ENCODE measurements around the gene ABCB10. TPM values are rescaled to one million over a fixed set of nuclear protein-coding genes. Genes with fewer than 3 reads are reported as not detected.
"Not testable (repeated sequence)": the region's sequence is repeated elsewhere in the genome, so short reads cannot be mapped to it uniquely, and the experiment has no call there.

ABCB10 gene
- total RNA-seq, 2 experiments from 2014 or later = 29.8 to 31.1 TPM

DNA sequence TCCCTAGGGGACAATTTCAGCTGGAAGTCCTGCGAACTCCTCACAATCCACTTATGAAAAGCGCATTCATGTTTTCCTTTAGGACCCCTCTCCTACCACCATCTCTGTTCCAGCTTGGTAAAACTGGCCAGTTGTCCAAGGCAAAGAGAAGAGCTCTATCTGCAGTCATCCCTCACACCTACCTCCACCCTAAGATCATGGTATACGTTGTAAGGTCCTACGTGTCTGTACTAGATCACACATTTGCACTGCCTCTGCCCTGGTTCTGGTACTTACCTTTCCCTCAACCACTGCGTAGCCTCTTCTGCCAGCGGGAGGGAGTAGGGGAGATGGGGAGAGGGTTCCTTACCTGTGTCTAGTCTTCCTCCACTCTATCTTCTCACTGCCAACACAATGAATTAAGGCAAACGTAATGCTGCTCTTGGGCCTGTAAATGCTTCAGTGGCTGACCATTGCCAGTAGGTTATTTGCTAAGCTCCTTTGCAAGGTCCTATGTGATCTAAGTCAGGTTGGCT is 49.6 kb downstream of the ABCB10 start:
- ChIA-PET CTCF (interaction anchor here (1.0 to 2.5 kb wide), 3 partner anchors 50 to 254 kb away, joined by 3 to 14 read pairs (median 3); partner anchors contain the start of gene ABCB10), POLR2A (interaction anchor here (0.6 to 2.4 kb wide), 22 partner anchors 11 to 1022 kb away, joined by 3 to 24 read pairs (median 4); partner anchors contain the start of genes ABCB10, CCSAP and RAB4A)
- H3K27ac Mint-ChIP-seq = peak overlapping the region; percentile 89
- no peaks in the 10 kb centered on the region for H3K27me3 Mint-ChIP-seq
- peaks cover 4% of the 10 kb centered on the region for H3K36me3 Mint-ChIP-seq (ENCODE audit: low read depth)
- no peak for DNase-seq
- H3K4me3 Mint-ChIP-seq = peak overlapping the region; percentile 83
- H3K9me3 Mint-ChIP-seq = no peaks in the 10 kb centered on the region
- H3K4me1 Mint-ChIP-seq = peaks cover 35% of the 10 kb centered on the region

DNA sequence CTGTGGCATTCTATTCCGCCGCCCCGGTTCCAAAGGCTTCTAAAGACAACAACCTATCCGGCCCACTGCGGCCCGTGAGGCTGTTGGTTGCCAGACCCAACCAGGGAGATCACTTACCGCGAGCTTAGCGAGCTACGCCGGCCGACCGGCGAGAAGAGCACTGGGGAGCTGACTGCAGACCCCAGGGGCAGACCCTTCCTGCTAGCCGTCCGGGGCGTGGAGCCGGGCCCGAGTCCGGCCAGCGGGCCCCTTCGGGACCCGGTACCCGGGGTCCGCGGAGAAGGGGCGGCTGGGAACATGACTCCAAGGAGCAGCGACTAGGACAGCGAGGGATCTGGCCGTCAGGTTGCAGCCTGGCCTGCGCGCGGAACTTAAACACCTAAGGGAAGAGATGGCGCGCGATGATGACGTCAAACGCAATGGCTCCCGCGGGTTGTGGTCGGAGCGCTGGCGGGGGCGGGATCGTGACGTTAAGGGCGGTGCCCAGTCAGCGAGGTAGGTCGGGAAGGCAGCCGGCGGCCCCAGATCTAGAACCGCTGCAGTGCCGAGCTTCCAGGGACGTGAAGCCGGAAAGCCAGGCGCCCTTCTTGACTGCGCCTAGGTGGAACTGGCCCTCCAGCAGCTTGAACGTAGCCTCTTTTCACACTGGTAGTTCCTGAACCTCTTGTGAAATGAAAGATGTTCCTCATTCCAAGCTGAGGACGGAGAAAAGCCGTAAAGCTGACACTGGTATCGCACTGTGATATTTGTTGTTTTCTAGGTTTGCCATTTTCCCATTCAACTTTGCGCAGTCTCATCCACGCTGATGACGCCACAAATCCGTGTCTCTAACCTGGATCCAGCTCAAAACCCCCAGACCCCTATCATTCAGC is 50.3 kb downstream of the ABCB10 start, which contains the start of gene NUP133:
NUP133 (minus strand) TSS at position 391 of the 872 bp plus-strand sequence; CDS start at position 299, 92 bp downstream.
- Mint-ChIP-seq H3K4me3 (peak within 1 kb of the TSS; percentile 83), H3K27ac (peak within 1 kb of the TSS; percentile 89), H3K36me3 (ENCODE audit: low read depth) (peaks cover 4% of the 10 kb centered on the region), H3K9me3 (no peaks in the 10 kb centered on the region), H3K27me3 (no peaks in the 10 kb centered on the region), H3K4me1 (peaks cover 35% of the 10 kb centered on the region)
- peak; percentile 98 for DNase-seq
- CTCF ChIA-PET = interaction anchor here (1.0 to 2.5 kb wide), 7 partner anchors 13 to 803 kb away, joined by 3 to 14 read pairs (median 3); partner anchors contain the start of gene ABCB10
- POLR2A ChIA-PET = interaction anchor here (0.6 to 2.4 kb wide), 25 partner anchors 9 to 1532 kb away, joined by 3 to 24 read pairs (median 4); partner anchors contain the start of genes ABCB10, CCSAP, FAM89A and RAB4A

DNA sequence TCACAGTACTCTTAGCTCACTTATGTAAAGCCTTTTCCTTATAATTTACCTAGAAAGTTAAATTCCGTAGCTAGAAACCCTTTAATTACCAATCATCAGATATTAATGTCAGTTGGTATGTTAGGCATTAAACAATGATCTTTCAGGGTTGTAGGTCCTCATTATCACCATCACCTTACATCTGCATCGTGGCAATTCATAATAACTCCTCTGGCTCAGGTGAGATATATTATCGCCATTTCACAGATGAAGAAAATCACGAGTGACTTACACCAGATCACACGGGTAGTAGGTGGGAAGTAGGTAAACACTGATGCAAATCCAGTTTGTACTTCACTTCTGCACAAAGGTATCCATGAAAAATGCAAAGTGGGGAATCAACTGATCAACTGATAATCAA is 51.0 kb downstream of the ABCB10 start:
- H3K4me1 Mint-ChIP-seq = peaks cover 35% of the 10 kb centered on the region

DNA sequence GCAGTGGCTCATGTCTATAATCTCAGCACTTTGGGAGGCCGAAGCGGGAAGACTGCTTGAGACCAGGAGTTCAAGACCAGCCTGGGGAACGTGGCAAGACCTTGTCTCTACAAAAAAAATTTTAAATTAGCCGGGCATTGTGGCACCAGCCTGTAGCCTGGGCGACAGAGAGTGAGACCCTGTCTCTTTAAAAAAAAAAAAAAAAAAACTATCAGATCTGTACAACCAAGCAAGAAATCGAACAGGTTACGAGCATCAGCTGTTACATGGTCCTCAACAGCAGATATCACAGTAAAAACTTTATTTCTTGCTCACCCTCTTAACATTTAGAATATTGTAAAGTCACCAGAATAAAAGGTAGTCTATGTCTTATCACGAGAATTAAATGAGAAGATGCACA is 51.9 kb downstream of the ABCB10 start:
- Mint-ChIP-seq H3K27ac (peak overlapping the region; percentile 26), H3K4me1 (peaks cover 35% of the 10 kb centered on the region), H3K9me3 (no peaks in the 10 kb centered on the region), H3K27me3 (no peaks in the 10 kb centered on the region), H3K4me3 (peak overlapping the region; percentile 83), H3K36me3 (ENCODE audit: low read depth) (peaks cover 8% of the 10 kb centered on the region)
- POLR2A ChIA-PET = no interaction called here
- no peak for DNase-seq
- CTCF ChIA-PET = interaction anchor here (1.1 kb wide), 1 partner anchor 8 kb away, joined by 3 read pairs; no protein-coding TSS in a partner anchor

More for the DNA sequence above, 51.0 kb downstream of the ABCB10 start:
- CTCF ChIA-PET = interaction anchor here (1.0 to 2.5 kb wide), 5 partner anchors 12 to 804 kb away, joined by 3 to 14 read pairs (median 3); partner anchors contain the start of gene ABCB10
- Mint-ChIP-seq H3K27ac (peak overlapping the region; percentile 89), H3K36me3 (ENCODE audit: low read depth) (peaks cover 4% of the 10 kb centered on the region), H3K4me3 (peak overlapping the region; percentile 83), H3K27me3 (no peaks in the 10 kb centered on the region), H3K9me3 (no peaks in the 10 kb centered on the region)
- POLR2A ChIA-PET = interaction anchor here (0.6 to 2.4 kb wide), 17 partner anchors 8 to 1533 kb away, joined by 3 to 24 read pairs (median 5); partner anchors contain the start of genes ABCB10, CCSAP and FAM89A
- no peak for DNase-seq

DNA sequence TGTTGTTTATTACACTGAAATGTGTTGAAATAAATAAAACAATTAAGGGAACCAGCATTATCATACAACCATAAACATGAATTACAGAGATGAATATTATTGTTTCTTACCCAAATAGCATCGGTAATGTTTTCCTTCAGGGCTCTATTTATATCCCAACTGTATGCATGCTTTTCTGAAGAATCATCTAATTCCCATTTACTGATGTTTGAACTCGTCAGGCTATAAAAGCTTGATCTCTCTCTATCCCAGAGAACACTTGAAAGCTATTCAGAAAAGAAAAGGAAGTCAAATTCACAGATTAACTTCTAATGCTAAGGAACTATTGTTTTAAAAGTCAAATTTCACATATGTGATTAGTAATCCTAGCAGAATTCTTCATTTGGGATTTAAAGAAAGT is 62.7 kb downstream of the ABCB10 start:
- no peaks in the 10 kb centered on the region for H3K9me3 Mint-ChIP-seq
- no peaks in the 10 kb centered on the region for H3K27me3 Mint-ChIP-seq
- H3K27ac Mint-ChIP-seq = no peak overlapping the region
- H3K4me3 Mint-ChIP-seq = no peak overlapping the region
- CTCF ChIA-PET = interaction anchor here (1.6 to 2.8 kb wide), 2 partner anchors 12 to 14 kb away, joined by 3 to 16 read pairs; no protein-coding TSS in a partner anchor
- POLR2A ChIA-PET = interaction anchor here (1.2 to 2.5 kb wide), 2 partner anchors 12 to 130 kb away, joined by 4 to 7 read pairs; partner anchors contain the start of genes NUP133, TAF5L and URB2
- peaks cover 54% of the 10 kb centered on the region for H3K36me3 Mint-ChIP-seq (ENCODE audit: low read depth)
- no peaks in the 10 kb centered on the region for H3K4me1 Mint-ChIP-seq
- no peak for DNase-seq

DNA sequence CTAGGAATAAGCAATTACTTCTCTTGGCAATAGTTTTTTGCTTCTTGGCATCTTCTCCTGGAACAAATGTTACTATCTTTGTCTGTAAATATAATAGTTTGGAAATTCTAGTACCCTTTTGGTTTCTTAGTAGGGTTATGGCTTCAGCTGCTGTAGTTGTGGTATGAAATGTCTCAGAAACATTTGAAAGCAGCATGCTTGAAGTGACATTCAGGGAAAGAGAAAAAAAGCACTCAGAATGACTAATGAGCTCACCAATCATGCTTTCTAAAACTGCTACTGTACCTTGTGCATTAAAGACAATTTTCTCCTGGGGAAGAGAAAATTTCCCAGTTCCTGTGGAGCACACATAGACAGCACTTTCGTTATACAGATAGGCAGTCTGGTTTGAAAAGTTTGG is 71.3 kb downstream of the ABCB10 start:
- Mint-ChIP-seq H3K36me3 (ENCODE audit: low read depth) (peaks cover 48% of the 10 kb centered on the region), H3K9me3 (no peaks in the 10 kb centered on the region), H3K27ac (no peak overlapping the region), H3K27me3 (no peaks in the 10 kb centered on the region), H3K4me1 (no peaks in the 10 kb centered on the region), H3K4me3 (no peak overlapping the region)
- ChIA-PET POLR2A (no interaction called here), CTCF (interaction anchor here (2.1 kb wide), 1 partner anchor 229 kb away, joined by 12 read pairs; no protein-coding TSS in a partner anchor)
- no peak for DNase-seq

DNA sequence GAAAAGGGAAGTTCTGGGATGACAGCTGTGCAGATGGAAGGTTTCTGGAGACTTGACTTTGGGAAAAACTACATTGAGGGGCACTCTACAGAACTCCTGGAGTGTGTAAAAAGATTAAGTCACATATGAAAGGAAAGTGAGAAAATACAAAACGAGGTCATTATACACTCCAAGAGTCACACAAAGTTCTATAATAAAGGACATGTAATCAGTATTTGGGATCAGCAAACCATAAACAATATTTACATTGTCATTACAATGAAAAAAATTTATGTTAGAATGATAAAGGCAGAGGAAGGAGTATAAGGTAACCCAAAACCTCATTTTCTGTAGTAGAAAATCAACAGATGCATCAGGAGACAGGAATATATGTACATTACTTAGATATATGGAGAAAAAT is 73.2 kb downstream of the ABCB10 start:
- no peaks in the 10 kb centered on the region for H3K4me1 Mint-ChIP-seq
- ChIA-PET POLR2A (no interaction called here), CTCF (interaction anchor here (2.1 kb wide), 1 partner anchor 227 kb away, joined by 12 read pairs; no protein-coding TSS in a partner anchor)
- no peak overlapping the region for H3K27ac Mint-ChIP-seq
- no peak overlapping the region for H3K4me3 Mint-ChIP-seq
- no peaks in the 10 kb centered on the region for H3K27me3 Mint-ChIP-seq
- H3K9me3 Mint-ChIP-seq = no peaks in the 10 kb centered on the region
- DNase-seq = no peak
- peaks cover 55% of the 10 kb centered on the region for H3K36me3 Mint-ChIP-seq (ENCODE audit: low read depth)

DNA sequence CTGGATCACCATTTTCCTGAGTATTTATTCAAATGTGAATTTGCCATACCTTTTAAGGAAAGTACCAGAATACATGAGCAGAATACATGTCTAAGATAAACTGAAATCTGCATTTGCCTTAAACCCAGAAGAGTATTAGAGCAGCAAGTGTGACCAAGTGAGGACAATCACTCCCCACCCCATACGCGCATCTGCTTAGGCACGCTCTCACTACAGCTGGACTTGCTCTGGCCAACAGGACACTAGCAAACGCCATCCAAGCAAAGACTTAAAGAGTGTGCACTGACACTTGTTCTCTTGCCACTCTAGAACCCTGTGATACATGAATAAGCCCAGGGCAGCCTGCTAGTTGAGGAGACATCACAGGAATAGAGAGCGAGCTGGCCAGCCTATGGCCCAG is 76.0 kb downstream of the ABCB10 start:
- Mint-ChIP-seq H3K27me3 (no peaks in the 10 kb centered on the region), H3K27ac (no peak overlapping the region), H3K36me3 (ENCODE audit: low read depth) (peaks cover 54% of the 10 kb centered on the region), H3K4me1 (peaks cover 10% of the 10 kb centered on the region), H3K4me3 (no peak overlapping the region), H3K9me3 (no peaks in the 10 kb centered on the region)
- DNase-seq = no peak
- ChIA-PET POLR2A (interaction anchor here (1.2 kb wide), 2 partner anchors 224 to 227 kb away, joined by 4 to 6 read pairs; no protein-coding TSS in a partner anchor), CTCF (interaction anchor here (0.7 to 6.5 kb wide), 28 partner anchors 9 to 818 kb away, joined by 3 to 145 read pairs (median 4); partner anchors contain the start of genes NUP133 and RAB4A)

DNA sequence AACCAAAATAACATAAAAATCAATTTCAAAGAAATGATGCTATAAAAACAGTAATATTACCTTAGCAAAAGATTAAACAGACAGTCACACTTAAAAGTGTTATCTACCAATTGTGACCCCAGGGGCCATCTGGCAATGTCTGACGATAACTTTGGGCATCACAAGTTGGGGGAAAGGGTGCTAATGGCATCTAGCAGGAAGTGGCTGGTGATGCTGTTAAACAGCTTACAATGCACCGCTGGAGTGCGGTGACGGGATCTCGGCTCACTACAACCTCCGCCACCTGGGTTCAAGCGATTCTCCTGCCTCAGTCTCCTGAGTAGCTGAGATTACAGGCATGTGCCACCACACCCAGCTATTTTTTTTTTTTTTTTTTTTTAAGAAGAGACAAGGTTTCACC is 78.0 kb downstream of the ABCB10 start:
- Mint-ChIP-seq H3K4me1 (peaks cover 10% of the 10 kb centered on the region), H3K36me3 (ENCODE audit: low read depth) (peaks cover 45% of the 10 kb centered on the region), H3K27ac (no peak overlapping the region), H3K9me3 (no peaks in the 10 kb centered on the region), H3K27me3 (no peaks in the 10 kb centered on the region), H3K4me3 (no peak overlapping the region)
- POLR2A ChIA-PET = no interaction called here
- CTCF ChIA-PET = interaction anchor here (0.6 to 6.5 kb wide), 6 partner anchors 16 to 445 kb away, joined by 3 to 145 read pairs (median 4); no protein-coding TSS in a partner anchor
- no peak for DNase-seq

DNA sequence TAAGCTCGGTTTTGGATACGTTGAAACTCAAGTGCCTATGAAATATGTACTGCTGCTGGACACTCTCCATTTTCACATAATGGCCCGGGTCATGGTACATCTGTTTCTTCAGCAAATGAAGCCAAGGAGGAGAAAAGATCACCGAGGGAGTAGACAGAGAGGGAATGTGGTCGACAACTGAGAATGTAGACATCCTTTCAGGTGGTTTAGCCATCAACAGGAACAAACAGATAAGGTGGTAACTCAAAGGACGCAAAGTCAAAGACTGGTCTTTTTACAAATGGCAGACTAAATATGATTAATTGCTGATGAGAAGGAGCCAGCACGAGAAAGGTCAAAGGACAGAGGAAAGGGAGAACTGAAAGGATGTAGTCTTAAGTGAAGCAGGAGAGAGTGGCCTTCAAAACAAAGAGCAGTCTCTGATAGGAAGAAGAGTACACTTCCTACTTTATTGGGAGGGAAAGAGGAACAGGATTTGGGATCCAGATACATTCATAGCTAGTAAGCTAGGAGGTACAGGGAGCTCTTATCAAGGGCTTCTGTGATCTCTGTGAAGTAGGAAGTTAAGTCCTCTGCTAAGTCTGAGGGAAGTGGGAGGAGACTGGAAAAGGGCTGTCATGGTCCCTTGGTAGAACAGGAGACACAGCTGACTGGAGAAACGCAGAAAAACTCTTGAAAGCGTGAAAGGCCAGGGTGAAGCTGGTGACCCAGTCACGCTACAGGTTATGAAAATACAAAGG is 78.7 kb downstream of the ABCB10 start:
- ChIA-PET POLR2A (interaction anchor here (1.1 to 1.4 kb wide), 2 partner anchors 29 to 225 kb away, joined by 3 to 4 read pairs; partner anchors contain the start of gene NUP133), CTCF (interaction anchor here (0.6 to 6.5 kb wide), 4 partner anchors 16 to 223 kb away, joined by 3 to 145 read pairs (median 10); no protein-coding TSS in a partner anchor)
- no peak for DNase-seq
- no peak overlapping the region for H3K4me3 Mint-ChIP-seq
- H3K36me3 Mint-ChIP-seq (ENCODE audit: low read depth) = peaks cover 43% of the 10 kb centered on the region
- H3K4me1 Mint-ChIP-seq = peaks cover 10% of the 10 kb centered on the region
- H3K27me3 Mint-ChIP-seq = no peaks in the 10 kb centered on the region
- H3K27ac Mint-ChIP-seq = no peak overlapping the region
- no peaks in the 10 kb centered on the region for H3K9me3 Mint-ChIP-seq

DNA sequence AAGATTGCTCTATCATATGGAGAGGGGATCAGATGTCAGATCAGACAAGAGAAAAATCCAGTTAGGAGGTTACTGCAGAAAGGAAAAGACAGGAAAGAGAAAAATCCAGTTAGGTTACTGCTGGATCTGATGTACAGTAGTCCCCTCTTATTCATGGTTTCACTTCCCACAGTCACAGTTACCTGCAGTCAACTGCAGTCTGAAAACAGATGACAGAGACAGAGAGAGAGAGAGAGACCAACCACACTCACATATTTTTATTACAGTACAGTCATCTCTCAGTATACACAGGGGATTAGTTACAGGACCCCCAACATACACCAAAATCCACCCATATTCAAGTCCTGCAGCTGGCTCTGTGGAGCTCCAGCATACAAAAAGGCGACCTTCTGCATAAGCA is 79.7 kb downstream of the ABCB10 start:
- no peak for DNase-seq
- peaks cover 47% of the 10 kb centered on the region for H3K36me3 Mint-ChIP-seq (ENCODE audit: low read depth)
- ChIA-PET CTCF (interaction anchor here (6.5 kb wide), 1 partner anchor 222 kb away, joined by 145 read pairs; no protein-coding TSS in a partner anchor), POLR2A (interaction anchor here (1.1 to 1.4 kb wide), 2 partner anchors 30 to 224 kb away, joined by 3 to 4 read pairs; partner anchors contain the start of gene NUP133)
- no peaks in the 10 kb centered on the region for H3K27me3 Mint-ChIP-seq
- H3K4me1 Mint-ChIP-seq = peaks cover 12% of the 10 kb centered on the region
- H3K27ac Mint-ChIP-seq = no peak overlapping the region
- H3K4me3 Mint-ChIP-seq = no peak overlapping the region
- H3K9me3 Mint-ChIP-seq = no peaks in the 10 kb centered on the region

DNA sequence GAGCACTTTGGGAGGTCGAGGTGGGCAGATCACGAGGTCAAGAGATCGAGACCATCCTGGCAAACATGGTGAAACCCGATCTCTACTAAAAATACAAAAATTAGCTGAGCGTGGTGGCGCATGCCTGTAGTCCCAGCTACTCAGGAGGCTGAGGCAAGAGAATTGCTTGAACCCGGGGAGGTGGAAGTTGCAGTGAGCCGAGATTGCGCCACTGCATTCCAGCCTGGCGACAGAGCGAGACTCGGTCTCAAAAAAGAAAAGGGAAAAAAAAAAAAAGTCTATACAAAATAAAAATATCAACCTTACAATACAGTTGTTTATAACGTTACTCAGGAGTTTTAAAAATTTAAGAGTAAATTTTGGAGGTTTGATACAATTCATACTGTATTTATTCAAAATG is 82.6 kb downstream of the ABCB10 start:
- H3K36me3 Mint-ChIP-seq (ENCODE audit: low read depth) = peaks cover 36% of the 10 kb centered on the region
- POLR2A ChIA-PET = interaction anchor here (0.6 kb wide), 1 partner anchor 31 kb away, joined by 3 read pairs; no protein-coding TSS in a partner anchor
- not testable (repeated sequence) for H3K4me3 Mint-ChIP-seq, H3K27me3 Mint-ChIP-seq, H3K27ac Mint-ChIP-seq, H3K9me3 Mint-ChIP-seq, DNase-seq
- H3K4me1 Mint-ChIP-seq = peaks cover 12% of the 10 kb centered on the region
- CTCF ChIA-PET = interaction anchor here (1.3 kb wide), 1 partner anchor 221 kb away, joined by 6 read pairs; no protein-coding TSS in a partner anchor
